ENCODE measurements around the gene KIF2A.

KIF2A gene

DNA sequence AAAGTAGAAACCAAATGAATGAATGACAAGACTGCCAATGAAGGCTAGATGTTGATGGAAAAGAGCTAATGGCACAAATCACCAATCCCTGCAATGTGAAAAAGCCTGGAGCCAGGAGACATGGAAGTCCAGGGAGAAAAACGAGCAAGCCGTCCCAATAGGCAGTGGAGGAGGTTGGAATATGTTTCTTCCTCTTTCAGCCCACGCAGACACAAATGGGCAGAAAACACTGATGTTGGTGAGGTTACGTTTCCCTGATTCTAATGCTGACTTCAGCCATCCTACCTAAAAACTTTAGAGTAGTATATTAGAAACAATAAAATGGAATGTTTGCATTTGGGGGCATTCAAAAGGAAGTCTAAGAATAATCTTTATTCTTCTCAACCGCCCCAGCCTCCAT, 23.9 kb upstream of the KIF2A start:
- Histone ChIP-seq H3K36me3 (ENCODE audit: control insufficient read depth, insufficient read depth, low read length) (no peaks in the 10 kb centered on the region), H3K9me3 (ENCODE audit: control insufficient read depth, low read length) (no peaks in the 10 kb centered on the region), H3K4me3 (ENCODE audit: low read depth, low read length) (no peak overlapping the region), H2AFZ (no peak overlapping the region), H3K9ac (no peak overlapping the region), H3K27ac (no peak overlapping the region), H3K79me2 (no peaks in the 10 kb centered on the region), H3K4me2 (ENCODE audit: low read length) (no peak overlapping the region), H3K4me1 (no peaks in the 10 kb centered on the region), H3K27me3 (ENCODE audit: control insufficient read depth, insufficient read depth, low read length) (no peaks in the 10 kb centered on the region)
- TF ChIP-seq, protein P1, sequence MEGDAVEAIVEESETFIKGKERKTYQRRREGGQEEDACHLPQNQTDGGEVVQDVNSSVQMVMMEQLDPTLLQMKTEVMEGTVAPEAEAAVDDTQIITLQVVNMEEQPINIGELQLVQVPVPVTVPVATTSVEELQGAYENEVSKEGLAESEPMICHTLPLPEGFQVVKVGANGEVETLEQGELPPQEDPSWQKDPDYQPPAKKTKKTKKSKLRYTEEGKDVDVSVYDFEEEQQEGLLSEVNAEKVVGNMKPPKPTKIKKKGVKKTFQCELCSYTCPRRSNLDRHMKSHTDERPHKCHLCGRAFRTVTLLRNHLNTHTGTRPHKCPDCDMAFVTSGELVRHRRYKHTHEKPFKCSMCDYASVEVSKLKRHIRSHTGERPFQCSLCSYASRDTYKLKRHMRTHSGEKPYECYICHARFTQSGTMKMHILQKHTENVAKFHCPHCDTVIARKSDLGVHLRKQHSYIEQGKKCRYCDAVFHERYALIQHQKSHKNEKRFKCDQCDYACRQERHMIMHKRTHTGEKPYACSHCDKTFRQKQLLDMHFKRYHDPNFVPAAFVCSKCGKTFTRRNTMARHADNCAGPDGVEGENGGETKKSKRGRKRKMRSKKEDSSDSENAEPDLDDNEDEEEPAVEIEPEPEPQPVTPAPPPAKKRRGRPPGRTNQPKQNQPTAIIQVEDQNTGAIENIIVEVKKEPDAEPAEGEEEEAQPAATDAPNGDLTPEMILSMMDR (IDR thresholded peaks at IDR 0.05): no peak

DNA sequence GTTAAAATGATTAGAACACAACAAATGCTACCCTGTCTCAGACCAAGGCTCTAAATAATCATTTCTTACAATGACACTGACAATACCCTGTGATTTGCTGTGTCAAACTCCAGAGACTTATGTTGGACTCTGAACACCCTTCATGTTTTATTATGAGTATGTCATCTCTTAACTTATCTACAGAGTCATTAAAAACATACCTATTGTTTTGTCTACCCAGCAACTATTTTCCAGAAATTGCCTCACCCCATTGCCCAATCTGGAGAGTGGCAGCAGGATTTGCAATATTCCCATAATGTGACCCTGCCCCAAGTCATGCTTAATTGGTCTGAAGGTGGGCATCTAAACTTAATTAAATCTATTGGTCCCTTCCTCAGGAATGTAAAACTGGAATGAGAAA, 23.0 kb upstream of the KIF2A start:
- TF ChIP-seq, protein P1 (IDR thresholded peaks at IDR 0.05): no peak
- no peak overlapping the region for H3K4me3 ChIP-seq (ENCODE audit: low read depth, low read length)

DNA sequence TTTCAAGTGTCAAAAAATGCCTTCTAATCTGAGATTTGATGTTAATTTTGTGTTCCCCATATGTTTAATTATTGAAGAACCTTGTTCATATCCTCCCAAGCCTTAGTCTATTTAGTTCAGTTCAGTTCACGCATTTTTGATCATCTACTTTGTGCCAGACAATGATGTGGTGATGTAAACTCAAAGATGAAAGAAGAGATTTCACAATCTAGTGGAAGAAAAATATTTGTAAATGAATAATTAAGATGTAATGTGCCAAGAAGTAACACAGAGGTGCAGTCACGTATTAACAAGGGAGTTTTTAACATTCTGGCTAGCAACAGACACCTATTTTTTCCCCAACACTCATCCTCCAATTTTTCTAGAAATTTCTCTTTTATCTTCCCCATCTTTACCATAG, 22.1 kb upstream of the KIF2A start:
- Histone ChIP-seq H3K79me2 (no peaks in the 10 kb centered on the region), H3K9ac (no peak overlapping the region), H3K27ac (no peak overlapping the region), H2AFZ (no peak overlapping the region), H3K4me3 (ENCODE audit: low read depth, low read length) (no peak overlapping the region), H3K4me2 (ENCODE audit: low read length) (no peak overlapping the region), H3K9me3 (ENCODE audit: control insufficient read depth, low read length) (no peaks in the 10 kb centered on the region), H3K4me1 (no peaks in the 10 kb centered on the region), H3K36me3 (ENCODE audit: control insufficient read depth, insufficient read depth, low read length) (no peaks in the 10 kb centered on the region), H3K27me3 (ENCODE audit: control insufficient read depth, insufficient read depth, low read length) (no peaks in the 10 kb centered on the region)
- TF ChIP-seq, protein P1 (IDR thresholded peaks at IDR 0.05): no peak

More for the DNA sequence above, 23.0 kb upstream of the KIF2A start:
- Histone ChIP-seq H3K9ac (no peak overlapping the region), H3K4me2 (ENCODE audit: low read length) (no peak overlapping the region), H3K9me3 (ENCODE audit: control insufficient read depth, low read length) (no peaks in the 10 kb centered on the region), H3K27me3 (ENCODE audit: control insufficient read depth, insufficient read depth, low read length) (no peaks in the 10 kb centered on the region), H3K27ac (no peak overlapping the region), H3K4me1 (no peaks in the 10 kb centered on the region), H3K79me2 (no peaks in the 10 kb centered on the region), H3K36me3 (ENCODE audit: control insufficient read depth, insufficient read depth, low read length) (no peaks in the 10 kb centered on the region), H2AFZ (no peak overlapping the region)

DNA sequence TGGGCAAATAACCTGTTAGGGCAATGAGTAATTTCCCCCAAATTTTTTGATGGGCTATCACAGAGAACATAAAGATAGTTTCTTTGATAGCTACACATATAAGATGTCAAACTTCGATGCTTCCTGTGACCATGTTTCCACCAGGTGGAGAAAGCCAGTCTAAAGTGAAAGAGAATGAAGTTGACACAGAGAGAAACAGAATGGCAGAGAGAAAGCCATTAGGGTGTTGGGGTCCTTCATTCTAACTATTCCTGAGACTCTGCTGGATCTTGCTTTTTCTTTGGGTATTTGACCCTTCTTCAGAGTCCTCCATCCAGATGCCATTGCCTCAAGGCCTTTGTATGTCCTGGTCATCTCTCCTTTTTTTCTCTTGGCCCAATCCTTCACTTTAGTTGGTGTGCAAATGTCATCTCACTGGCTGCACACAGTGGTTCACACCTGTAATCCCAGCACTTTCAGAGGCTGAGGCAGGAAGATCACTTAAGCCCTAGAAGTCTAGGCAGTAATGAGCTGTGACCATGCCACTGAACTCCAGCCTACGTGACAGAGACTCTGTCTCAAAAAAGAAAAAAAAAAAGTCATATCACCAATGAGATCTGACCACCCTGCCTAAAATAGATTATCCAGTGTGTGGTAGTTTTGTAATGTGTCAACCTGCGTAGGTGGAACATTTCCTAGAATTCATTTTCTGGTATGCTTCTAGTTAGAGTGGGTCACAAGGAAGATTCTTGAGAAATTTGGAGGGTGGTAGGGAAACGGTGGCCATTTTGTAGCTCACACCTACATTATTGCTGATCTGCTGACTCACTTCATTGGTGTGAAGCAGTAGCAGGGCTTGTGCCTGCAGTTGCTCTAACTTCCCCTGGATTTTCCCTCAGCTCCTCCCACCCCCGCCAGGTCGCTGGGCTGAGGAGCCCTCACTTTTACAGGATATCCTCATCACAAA, 20.8 kb upstream of the KIF2A start:
- Histone ChIP-seq H3K36me3 (ENCODE audit: control insufficient read depth, insufficient read depth, low read length) (no peaks in the 10 kb centered on the region), H3K9ac (no peak overlapping the region), H3K4me2 (ENCODE audit: low read length) (no peak overlapping the region), H3K9me3 (ENCODE audit: control insufficient read depth, low read length) (no peaks in the 10 kb centered on the region), H3K4me3 (ENCODE audit: low read depth, low read length) (no peak overlapping the region), H3K4me1 (no peaks in the 10 kb centered on the region), H3K27me3 (ENCODE audit: control insufficient read depth, insufficient read depth, low read length) (no peaks in the 10 kb centered on the region), H2AFZ (no peak overlapping the region), H3K79me2 (no peaks in the 10 kb centered on the region), H3K27ac (no peak overlapping the region)
- TF ChIP-seq, protein P1 (IDR thresholded peaks at IDR 0.05): no peak

DNA sequence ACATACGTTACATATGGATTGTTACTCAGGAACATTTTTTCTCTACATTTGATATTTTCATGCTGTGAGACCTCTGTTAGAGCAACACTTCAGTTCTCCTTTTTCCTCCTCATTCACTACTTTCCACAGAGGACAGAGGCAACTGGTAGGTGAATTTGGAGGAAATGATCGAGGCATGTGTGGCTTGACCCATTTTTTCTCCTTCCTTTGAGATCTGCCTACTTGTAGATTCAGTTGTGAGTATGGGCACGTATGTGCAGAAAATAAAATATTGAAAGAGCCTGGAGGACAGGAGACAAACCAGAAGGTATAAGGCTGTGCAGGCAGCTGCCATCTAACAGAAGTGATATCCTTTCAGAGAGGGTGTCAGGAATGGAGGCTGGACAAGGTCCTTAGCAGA, 19.2 kb upstream of the KIF2A start:
- H3K36me3 ChIP-seq (ENCODE audit: control insufficient read depth, insufficient read depth, low read length): no peaks in the 10 kb centered on the region
- no peak overlapping the region for H3K4me3 ChIP-seq (ENCODE audit: low read depth, low read length)
- H3K27me3 ChIP-seq (ENCODE audit: control insufficient read depth, insufficient read depth, low read length): no peaks in the 10 kb centered on the region
- H3K9me3 ChIP-seq (ENCODE audit: control insufficient read depth, low read length): no peaks in the 10 kb centered on the region
- H3K27ac ChIP-seq: no peak overlapping the region
- H3K4me1 ChIP-seq: no peaks in the 10 kb centered on the region
- no peak overlapping the region for H3K9ac ChIP-seq
- no peaks in the 10 kb centered on the region for H3K79me2 ChIP-seq
- H2AFZ ChIP-seq: no peak overlapping the region
- TF ChIP-seq, protein P1 (IDR thresholded peaks at IDR 0.05): no peak
- H3K4me2 ChIP-seq (ENCODE audit: low read length): no peak overlapping the region
